ENCODE results near the gene GNPAT. TPM values are rescaled to one million over a fixed set of nuclear protein-coding genes. Genes with fewer than 3 reads are reported as not detected.

The GNPAT gene
- total RNA-seq, 2 experiments from 2014 or later, result 44.6 to 45.2 TPM

GRCh38 chr1:231216498-231216897, 24.5 kb upstream of the GNPAT start:
- H3K4me1 Mint-ChIP-seq, result peaks cover 8% of the 10 kb centered on the region
- H3K9me3 Mint-ChIP-seq, result no peaks in the 10 kb centered on the region
- peaks cover 9% of the 10 kb centered on the region for H3K27me3 Mint-ChIP-seq
- H3K36me3 Mint-ChIP-seq (ENCODE audit: low read depth), result no peaks in the 10 kb centered on the region
- no peak overlapping the region for H3K27ac Mint-ChIP-seq
- ChIA-PET CTCF (interaction anchor here (1.3 to 1.4 kb wide), 2 partner anchors 9 to 573 kb away, joined by 3 to 4 read pairs; no protein-coding TSS in a partner anchor), POLR2A (interaction anchor here (1.7 kb wide), 1 partner anchor 23 kb away, joined by 3 read pairs; no protein-coding TSS in a partner anchor)
- no peak for DNase-seq
- no peak overlapping the region for H3K4me3 Mint-ChIP-seq

GRCh38 chr1:231217056-231217455, 24.0 kb upstream of the GNPAT start:
- peaks cover 3% of the 10 kb centered on the region for H3K4me1 Mint-ChIP-seq
- CTCF ChIA-PET, result interaction anchor here (1.3 to 1.4 kb wide), 2 partner anchors 10 to 574 kb away, joined by 3 to 4 read pairs; no protein-coding TSS in a partner anchor
- POLR2A ChIA-PET, result no interaction called here
- no peak for DNase-seq
- H3K27me3 Mint-ChIP-seq, result peaks cover 9% of the 10 kb centered on the region
- no peaks in the 10 kb centered on the region for H3K9me3 Mint-ChIP-seq
- no peak overlapping the region for H3K4me3 Mint-ChIP-seq
- no peak overlapping the region for H3K27ac Mint-ChIP-seq
- no peaks in the 10 kb centered on the region for H3K36me3 Mint-ChIP-seq (ENCODE audit: low read depth)

GRCh38 chr1:231218078-231218477, 22.9 kb upstream of the GNPAT start:
- H3K9me3 Mint-ChIP-seq, result no peaks in the 10 kb centered on the region
- CTCF ChIA-PET, result interaction anchor here (1.4 kb wide), 1 partner anchor 575 kb away, joined by 4 read pairs; no protein-coding TSS in a partner anchor
- no peak overlapping the region for H3K4me3 Mint-ChIP-seq
- peaks cover 3% of the 10 kb centered on the region for H3K4me1 Mint-ChIP-seq
- H3K36me3 Mint-ChIP-seq (ENCODE audit: low read depth), result peaks cover 5% of the 10 kb centered on the region
- DNase-seq, result no peak
- POLR2A ChIA-PET, result interaction anchor here (1.5 kb wide), 1 partner anchor 9 kb away, joined by 3 read pairs; no protein-coding TSS in a partner anchor
- H3K27ac Mint-ChIP-seq, result no peak overlapping the region
- peaks cover 7% of the 10 kb centered on the region for H3K27me3 Mint-ChIP-seq

GRCh38 chr1:231219422-231220401, 21.3 kb upstream of the GNPAT start:
- Mint-ChIP-seq H3K27me3 (peaks cover 7% of the 10 kb centered on the region), H3K36me3 (ENCODE audit: low read depth) (peaks cover 12% of the 10 kb centered on the region), H3K4me1 (peaks cover 3% of the 10 kb centered on the region), H3K9me3 (no peaks in the 10 kb centered on the region), H3K4me3 (no peak overlapping the region), H3K27ac (no peak overlapping the region)
- no peak for DNase-seq
- ChIA-PET POLR2A (interaction anchor here (1.5 kb wide), 1 partner anchor 22 kb away, joined by 3 read pairs; the partner anchor contains the start of gene GNPAT), CTCF (interaction anchor here (2.4 kb wide), 1 partner anchor 9 kb away, joined by 7 read pairs; no protein-coding TSS in a partner anchor)

- ChIA-PET CTCF (interaction anchor here (2.4 kb wide), 1 partner anchor 10 kb away, joined by 7 read pairs; no protein-coding TSS in a partner anchor), POLR2A (no interaction called here)
- peaks cover 7% of the 10 kb centered on the region for H3K27me3 Mint-ChIP-seq
Observed at GRCh38 chr1:231220801-231221200, 20.2 kb upstream of the GNPAT start.

GRCh38 chr1:231226156-231226555, 14.9 kb upstream of the GNPAT start:
- H3K36me3 Mint-ChIP-seq (ENCODE audit: low read depth), result peaks cover 54% of the 10 kb centered on the region
- no peak overlapping the region for H3K4me3 Mint-ChIP-seq
- H3K9me3 Mint-ChIP-seq, result no peaks in the 10 kb centered on the region
- H3K4me1 Mint-ChIP-seq, result no peaks in the 10 kb centered on the region
- POLR2A ChIA-PET, result interaction anchor here (1.2 kb wide), 1 partner anchor 19 kb away, joined by 3 read pairs; no protein-coding TSS in a partner anchor
- DNase-seq, result no peak
- H3K27ac Mint-ChIP-seq, result no peak overlapping the region
- CTCF ChIA-PET, result interaction anchor here (0.9 kb wide), 1 partner anchor 131 kb away, joined by 4 read pairs; no protein-coding TSS in a partner anchor
- no peaks in the 10 kb centered on the region for H3K27me3 Mint-ChIP-seq

More at GRCh38 chr1:231220801-231221200, 20.2 kb upstream of the GNPAT start:
- no peak for DNase-seq
- H3K27ac Mint-ChIP-seq, result no peak overlapping the region
- H3K9me3 Mint-ChIP-seq, result no peaks in the 10 kb centered on the region
- H3K36me3 Mint-ChIP-seq (ENCODE audit: low read depth), result peaks cover 22% of the 10 kb centered on the region
- no peaks in the 10 kb centered on the region for H3K4me1 Mint-ChIP-seq
- no peak overlapping the region for H3K4me3 Mint-ChIP-seq

- POLR2A ChIA-PET, result interaction anchor here (1.2 kb wide), 1 partner anchor 10 kb away, joined by 4 read pairs; no protein-coding TSS in a partner anchor
Observed at GRCh38 chr1:231231511-231231910, 9.5 kb upstream of the GNPAT start.

GRCh38 chr1:231232870-231233734, 7.9 kb upstream of the GNPAT start:
- CTCF ChIA-PET, result no interaction called here
- H3K27ac Mint-ChIP-seq, result no peak overlapping the region
- H3K36me3 Mint-ChIP-seq (ENCODE audit: low read depth), result peaks cover 54% of the 10 kb centered on the region
- no peaks in the 10 kb centered on the region for H3K27me3 Mint-ChIP-seq
- DNase-seq, result no peak
- H3K9me3 Mint-ChIP-seq, result no peaks in the 10 kb centered on the region
- peaks cover 20% of the 10 kb centered on the region for H3K4me1 Mint-ChIP-seq
- POLR2A ChIA-PET, result interaction anchor here (1.6 kb wide), 1 partner anchor 9 kb away, joined by 9 read pairs; no protein-coding TSS in a partner anchor
- H3K4me3 Mint-ChIP-seq, result no peak overlapping the region

More at GRCh38 chr1:231231511-231231910, 9.5 kb upstream of the GNPAT start:
- no peaks in the 10 kb centered on the region for H3K9me3 Mint-ChIP-seq
- H3K36me3 Mint-ChIP-seq (ENCODE audit: low read depth), result peaks cover 52% of the 10 kb centered on the region
- CTCF ChIA-PET, result no interaction called here
- H3K27ac Mint-ChIP-seq, result no peak overlapping the region
- no peaks in the 10 kb centered on the region for H3K27me3 Mint-ChIP-seq
- H3K4me3 Mint-ChIP-seq, result no peak overlapping the region
- no peak for DNase-seq
- H3K4me1 Mint-ChIP-seq, result peaks cover 13% of the 10 kb centered on the region

GRCh38 chr1:231233735-231234417, 7.1 kb upstream of the GNPAT start:
- ChIA-PET POLR2A (interaction anchor here (1.6 kb wide), 1 partner anchor 8 kb away, joined by 9 read pairs; no protein-coding TSS in a partner anchor), CTCF (interaction anchor here (0.6 kb wide), 1 partner anchor 248 kb away, joined by 3 read pairs; no protein-coding TSS in a partner anchor)
- DNase-seq, result no peak
- H3K27ac Mint-ChIP-seq, result no peak overlapping the region
- H3K27me3 Mint-ChIP-seq, result no peaks in the 10 kb centered on the region
- no peak overlapping the region for H3K4me3 Mint-ChIP-seq
- peaks cover 23% of the 10 kb centered on the region for H3K4me1 Mint-ChIP-seq
- no peaks in the 10 kb centered on the region for H3K9me3 Mint-ChIP-seq
- peaks cover 58% of the 10 kb centered on the region for H3K36me3 Mint-ChIP-seq (ENCODE audit: low read depth)

GRCh38 chr1:231234506-231234905, 6.5 kb upstream of the GNPAT start:
- no peaks in the 10 kb centered on the region for H3K9me3 Mint-ChIP-seq
- H3K27me3 Mint-ChIP-seq, result no peaks in the 10 kb centered on the region
- H3K36me3 Mint-ChIP-seq (ENCODE audit: low read depth), result peaks cover 61% of the 10 kb centered on the region
- no peak overlapping the region for H3K4me3 Mint-ChIP-seq
- ChIA-PET POLR2A (no interaction called here), CTCF (interaction anchor here (0.6 kb wide), 1 partner anchor 249 kb away, joined by 3 read pairs; no protein-coding TSS in a partner anchor)
- no peak overlapping the region for H3K27ac Mint-ChIP-seq
- no peak for DNase-seq
- H3K4me1 Mint-ChIP-seq, result peaks cover 24% of the 10 kb centered on the region

GRCh38 chr1:231235526-231236207, 5.3 kb upstream of the GNPAT start:
- H3K4me1 Mint-ChIP-seq, result peaks cover 32% of the 10 kb centered on the region
- H3K27ac Mint-ChIP-seq, result no peak overlapping the region
- H3K4me3 Mint-ChIP-seq, result no peak overlapping the region
- H3K36me3 Mint-ChIP-seq (ENCODE audit: low read depth), result peaks cover 55% of the 10 kb centered on the region
- H3K9me3 Mint-ChIP-seq, result no peaks in the 10 kb centered on the region
- no peak for DNase-seq
- POLR2A ChIA-PET, result no interaction called here
- CTCF ChIA-PET, result no interaction called here
- no peaks in the 10 kb centered on the region for H3K27me3 Mint-ChIP-seq
